Heart right ventricle (tissue), 16 donors: ENCODE data around the gene POLK. TPM values are rescaled to one million over a fixed set of nuclear protein-coding genes. Genes with fewer than 3 reads are reported as not detected.

Experiments
- ATAC-seq, 8 donors: fragments of 200-7000 bp; cut with Tn5 transposase; one replicate each; pipeline ENCODE4 v1.9.1; 2020; ENCODE audit warnings: mild to moderate bottlenecking in 8 of 8, moderate library complexity in 8 of 8, moderate number of reproducible peaks in 1 of 8
- DNase-seq, 2 donors: peaks; one replicate each; pipeline ENCODE4 v3.0.0-alpha.2; 2020
- H3K27ac ChIP-seq, 10 donors: fragments of 200-600 bp; sonication (generic) in 2 of 10; one replicate each; pipeline versions ENCODE4 v1.5.0 to v1.8.0; 2020 to 2022; ENCODE audit warnings: mild to moderate bottlenecking in 3 of 10
- H3K27me3 ChIP-seq, 7 donors: fragments of 200-600 bp; one replicate each; pipeline ENCODE4 v1.8.0; 2021 to 2022; ENCODE audit warnings: mild to moderate bottlenecking in 2 of 7
- H3K36me3 ChIP-seq, 9 donors: fragments of 200-600 bp; sonication (generic) in 1 of 9; one replicate each; pipeline versions ENCODE4 v1.5.0 to v1.8.0; 2020 to 2022; ENCODE audit warnings: mild to moderate bottlenecking in 2 of 9
- H3K4me1 ChIP-seq, 9 donors: fragments of 200-600 bp; sonication (generic) in 1 of 9; one replicate each; pipeline versions ENCODE4 v1.5.0 to v1.8.0; 2020 to 2022; ENCODE audit warnings: mild to moderate bottlenecking in 4 of 9
- H3K4me3 ChIP-seq, 10 donors: fragments of 200-600 bp; sonication (generic) in 2 of 10; one replicate each; pipeline versions ENCODE4 v1.5.0 to v1.8.0; 2020 to 2022; ENCODE audit warnings: mild to moderate bottlenecking in 7 of 10, moderate library complexity in 2 of 10
- H3K9me3 ChIP-seq, 11 donors: fragments of 200-600 bp in 10 of 11; sonication (generic) in 2 of 11; one replicate each; pipeline versions ENCODE4 v1.5.0 to v1.8.0; 2013 to 2022; ENCODE audit warnings: mild to moderate bottlenecking in 2 of 11, control low read depth in 1 of 11, moderate library complexity in 1 of 11
- CTCF ChIP-seq, 9 donors: fragments of 200-600 bp; sonication (generic) in 2 of 9; IDR thresholded peaks; one replicate each; pipeline versions ENCODE4 v1.5.0 to v1.8.0; 2021 to 2022; ENCODE audit warnings: antibody characterized with exemption in 9 of 9, mild to moderate bottlenecking in 5 of 9, moderate library complexity in 1 of 9
- WGBS, 2 donors: extraction: QIAGEN DNeasy Blood & Tissue Kit; methylation state at CpG; one replicate each; pipeline ENCODE4 v1.1.7; 2013; ENCODE audit warnings: inconsistent platforms in 1 of 2; 5-methylcytosine and 5-hydroxymethylcytosine counted together
- intact Hi-C, 10 donors: fragments of 100-400 bp; cut with DNase I; formaldehyde crosslinking; loops; one replicate each; pipeline versions ENCODE4 v1.11.1 to v1.14.2; 2022
- polyA plus RNA-seq, 2 donors: library from polyadenylated mRNA; stranded (reverse); fragments of 200-250 nt; gene quantifications; one replicate each; pipeline ENCODE4 v1.2.3, GENCODE V29; 2013
- total RNA-seq, 10 donors: library from RNA; stranded (reverse); fragmentation: NEBNext Ultra II Directional in 3 of 10; extraction: Animal tissue kit (Norgen Biotek cat#: 25700) in 3 of 10; gene quantifications; one replicate each; pipeline versions ENCODE4 v1.2.1 to v1.2.4, GENCODE V29; 2021 to 2023
- donor health status: Arrhythmogenic right ventricular cardiomyopathy.
- donor health status: ischemic (EF 13 %, LVEDD 7.1; RV severe dilation, severe dysfunction).
- donor health status: healthy with polysubstance abuse.
- donor health status: DM: no; HTN: yes; CAD: no.
- donor health status: DM: no; HTN: no; CAD: no.
- donor health status: ischemic (EF 25% LVEDD 6.9; RV normal size, moderate dysfunction).
- donor health status: ischemic (EF 25% LVEDD 5.7; RV mildly dilated, moderate dysfunction).
- donor health status: healthy.
- donor health status: DM: yes; HTN: yes; CAD: no.
- donor health status: Ischemic cardiomyopathy.
- donor health status: ischemic (EF 35%, LVEDD 5.7; RV mildly dilated, moderate dysfunction).
- donor health status: nonischemic (EF 11% LVEDD 7.7; RV severe dilation, severe dysfunction).
- donor health status: DM: yes; HTN: yes; CAD: no.
- donor health status: PGD.
- donor health status: ischemic (EF 29% LVEDD 5.4; RV normal size, mild dysfunction).
- donor health status: nonischemic (EF 23%, LVEDD 6.1; RV moderate dilation, normal function).

POLK gene
- total and polyA plus RNA-seq, 12 donors, result 4.0 to 27.2 (median 22.6) TPM

DNA sequence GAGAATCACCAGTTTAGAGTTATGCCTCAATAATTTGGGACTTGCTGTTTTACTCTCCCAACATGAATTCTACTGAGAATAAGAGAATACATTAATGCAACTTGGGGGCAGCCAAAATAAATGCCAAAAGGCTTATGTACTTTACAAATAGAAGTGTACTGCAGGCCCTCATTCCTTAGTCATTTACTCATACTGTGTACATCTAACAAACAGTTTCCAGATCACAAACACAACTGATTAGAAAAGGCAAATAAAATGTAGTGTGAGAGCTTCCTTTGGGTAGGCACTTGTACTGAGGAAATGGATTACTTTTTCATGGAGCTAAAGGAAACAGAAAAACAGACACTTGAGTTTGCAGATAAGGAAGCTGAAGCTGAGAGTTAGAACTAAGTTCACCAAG lies 112.2 kb downstream of the POLK start:
- H3K36me3 ChIP-seq, result no peaks in the 10 kb centered on the region
- H3K4me1 ChIP-seq, result peaks cover 0 to 6% (median 0%) of the 10 kb centered on the region in 9 donors
- DNase-seq, result no peak
- TF ChIP-seq CTCF (IDR thresholded peaks at IDR 0.05), result no peak
- no peak overlapping the region for H3K4me3 ChIP-seq
- H3K9me3 ChIP-seq, result no peaks in the 10 kb centered on the region
- H3K27ac ChIP-seq, result no peak overlapping the region
- no peak for ATAC-seq
- no peaks in the 10 kb centered on the region for H3K27me3 ChIP-seq
- intact Hi-C loops, result no loop called here

- no peak overlapping the region for H3K27ac ChIP-seq
- H3K4me3 ChIP-seq, result no peak overlapping the region
- intact Hi-C loops, result no loop called here
- peaks cover 0 to 9% (median 0%) of the 10 kb centered on the region in 9 donors for H3K4me1 ChIP-seq
- DNase-seq, result no peak
- H3K27me3 ChIP-seq, result no peaks in the 10 kb centered on the region
- no peaks in the 10 kb centered on the region for H3K36me3 ChIP-seq
- TF ChIP-seq CTCF (IDR thresholded peaks at IDR 0.05), result no peak
- ATAC-seq, result no peak
- no peaks in the 10 kb centered on the region for H3K9me3 ChIP-seq
These were observed 115.3 kb downstream of the POLK start for GRCh38 chr5:75626959-75627358.

- intact Hi-C loops, result no loop called here
- Histone ChIP-seq H3K9me3 (no peaks in the 10 kb centered on the region), H3K27me3 (no peaks in the 10 kb centered on the region), H3K4me1 (peaks cover 0 to 13% (median 0%) of the 10 kb centered on the region in 9 donors), H3K36me3 (no peaks in the 10 kb centered on the region), H3K4me3 (no peak overlapping the region), H3K27ac (no peak overlapping the region)
- TF ChIP-seq CTCF (IDR thresholded peaks at IDR 0.05), result no peak
- WGBS, 2 donors, result 92 to 98% methylated on average over 1 of the region's 1 CpG
- ATAC-seq (no peak), DNase-seq (no peak)
These were observed 116.1 kb downstream of the POLK start for GRCh38 chr5:75627801-75628200.

GRCh38 chr5:75630875-75631274 lies 119.2 kb downstream of the POLK start:
- Histone ChIP-seq H3K27me3 (no peaks in the 10 kb centered on the region), H3K4me3 (no peak overlapping the region), H3K36me3 (no peaks in the 10 kb centered on the region), H3K4me1 (peaks cover 0 to 14% (median 0%) of the 10 kb centered on the region in 9 donors), H3K9me3 (no peaks in the 10 kb centered on the region), H3K27ac (no peak overlapping the region)
- intact Hi-C loops, result no loop called here
- WGBS, 2 donors, result 96 to 97% methylated on average over 2 of the region's 2 CpGs
- no peak for ATAC-seq
- TF ChIP-seq CTCF (IDR thresholded peaks at IDR 0.05), result no peak
- no peak for DNase-seq
